Spleen (tissue), 11 donors: Measurements from ENCODE around the gene FLT4. TPM values are rescaled to one million over a fixed set of nuclear protein-coding genes. Genes with fewer than 3 reads are reported as not detected.

ENCODE experiments used
- DNase-seq: peaks from one replicate; pipeline ENCODE4 v3.0.0-alpha.2; 2020
- H3K27ac ChIP-seq, 8 donors: fragments of 200-600 bp; sonication (generic) in 7 of 8; 1 replicate in 4 of 8; 2 replicates in 4 of 8; pipeline versions ENCODE4 v1.5.0 to v1.8.0; 2016 to 2021; ENCODE audit warnings: inconsistent platforms in 4 of 8, mild to moderate bottlenecking in 4 of 8, moderate library complexity in 1 of 8
- H3K27me3 ChIP-seq, 7 donors: fragments of 200-600 bp; sonication (generic) in 6 of 7; replicated peaks in 1 of 7; 1 replicate in 4 of 7; 2 replicates in 3 of 7; pipeline versions ENCODE4 v1.5.0 to v1.8.0; 2016 to 2021; ENCODE audit warnings: inconsistent platforms in 3 of 7, mild to moderate bottlenecking in 1 of 7
- H3K36me3 ChIP-seq, 6 donors: fragments of 200-600 bp; sonication (generic) in 5 of 6; 1 replicate in 4 of 6; 2 replicates in 2 of 6; pipeline versions ENCODE4 v1.5.0 to v1.8.0; 2016 to 2021; ENCODE audit warnings: inconsistent platforms in 2 of 6
- H3K4me1 ChIP-seq, 6 donors: fragments of 200-600 bp; sonication (generic) in 5 of 6; 1 replicate in 3 of 6; 2 replicates in 3 of 6; pipeline versions ENCODE4 v1.5.0 to v1.8.0; 2016 to 2021; ENCODE audit warnings: inconsistent platforms in 3 of 6
- H3K4me3 ChIP-seq, 8 donors: fragments of 200-600 bp; sonication (generic) in 7 of 8; 1 replicate in 4 of 8; 2 replicates in 4 of 8; pipeline versions ENCODE4 v1.5.0 to v1.8.0; 2016 to 2021; ENCODE audit warnings: inconsistent platforms in 4 of 8, mild to moderate bottlenecking in 4 of 8, moderate library complexity in 2 of 8
- H3K9me3 ChIP-seq, 8 donors: fragments of 200-600 bp; sonication (generic) in 7 of 8; 1 replicate in 4 of 8; 2 replicates in 4 of 8; pipeline versions ENCODE4 v1.5.0 to v1.8.0; 2016 to 2021; ENCODE audit warnings: inconsistent platforms in 4 of 8
- POLR2A ChIP-seq, 3 donors: fragments of 450-650 bp; IDR thresholded peaks; one replicate each; pipeline ENCODE4 v1.5.1; 2017; ENCODE audit warnings: antibody characterized with exemption in 3 of 3, mild to moderate bottlenecking in 1 of 3
- POLR2AphosphoS5 ChIP-seq, 3 donors: sonication (generic); formaldehyde crosslinking; IDR thresholded peaks; one replicate each; pipeline ENCODE4 v1.5.1; 2017; ENCODE audit warnings: antibody characterized with exemption in 3 of 3
- WGBS, 5 donors: extraction: QIAGEN DNeasy Blood & Tissue Kit in 3 of 5; methylation state at CpG; one replicate each; pipeline versions ENCODE4 v1.1.5 to v1.1.7; 2013 to 2018; 5-methylcytosine and 5-hydroxymethylcytosine counted together
- intact Hi-C: fragments of 100-400 bp; cut with DNase I; formaldehyde crosslinking; loops from one replicate; pipeline ENCODE4 v1.15.0; 2023; ENCODE audit warnings: low total_unique reads
- polyA plus RNA-seq, 3 donors: library from polyadenylated mRNA; stranded (reverse); fragments of 200-250 nt; gene quantifications; one replicate each; pipeline ENCODE4 v1.2.1, GENCODE V29; 2013
- total RNA-seq, 7 donors: library from RNA; depleted of rRNA in 3 of 7; stranded (reverse); fragments of >200 nt in 3 of 7; fragmentation: NEBNext Ultra II Directional in 4 of 7; extraction: Animal tissue kit (Norgen Biotek cat#: 25700) in 4 of 7; gene quantifications; one replicate each; pipeline versions ENCODE4 v1.1.0 to v1.2.1, GENCODE V29; 2016 to 2021
- TF ChIP-seq, protein P1 (sequence below), 11 experiments: fragments of 200-600 bp in 7 of 11; fragments of 450-650 bp in 4 of 11; sonication (generic) in 4 of 11; IDR thresholded peaks in 8 of 11; conservative IDR thresholded peaks in 3 of 11; 1 replicate in 7 of 11; 2 replicates in 4 of 11; pipeline versions ENCODE4 v1.4.0 to v1.8.0; 2016 to 2021; ENCODE audit warnings: antibody characterized with exemption in 11 of 11, inconsistent platforms in 4 of 11, mild to moderate bottlenecking in 1 of 11
- donor health status: healthy with polysubstance abuse.
- donor health status: DM: no; HTN: no; CAD: no; lungs with moderate emphysema.
- donor health status: DM: no; HTN: no; CAD: no.
- donor health status: Bipolar disorder and iron deficiency.
- donor health status: healthy.
- donor health status: DM: no; HTN: no; CAD: no.
- donor health status: DM: yes; HTN: yes; CAD: no.

FLT4 gene
- total and polyA plus RNA-seq, 10 donors: 3.5 to 61.4 (median 34.8) TPM

GRCh38 chr5:180641566-180641900, 7.9 kb downstream of the FLT4 start:
- peak; percentile 73 for DNase-seq
- H3K27me3 ChIP-seq: peaks cover 0 to 21% (median 0%) of the 10 kb centered on the region in 7 donors
- no peaks in the 10 kb centered on the region for H3K9me3 ChIP-seq
- no peak overlapping the region for H3K27ac ChIP-seq
- WGBS, 5 donors: 77 to 97% (median 87%) methylated on average over 5 to 6 of the region's 6 CpGs; no CpG with 5 or more reads in 1 of the 5 donors
- H3K4me1 ChIP-seq: peaks cover 0 to 66% (median 38%) of the 10 kb centered on the region in 6 donors
- no peaks in the 10 kb centered on the region for H3K36me3 ChIP-seq
- no peak overlapping the region for H3K4me3 ChIP-seq
- intact Hi-C loops: no loop called here
- TF ChIP-seq, protein P1, sequence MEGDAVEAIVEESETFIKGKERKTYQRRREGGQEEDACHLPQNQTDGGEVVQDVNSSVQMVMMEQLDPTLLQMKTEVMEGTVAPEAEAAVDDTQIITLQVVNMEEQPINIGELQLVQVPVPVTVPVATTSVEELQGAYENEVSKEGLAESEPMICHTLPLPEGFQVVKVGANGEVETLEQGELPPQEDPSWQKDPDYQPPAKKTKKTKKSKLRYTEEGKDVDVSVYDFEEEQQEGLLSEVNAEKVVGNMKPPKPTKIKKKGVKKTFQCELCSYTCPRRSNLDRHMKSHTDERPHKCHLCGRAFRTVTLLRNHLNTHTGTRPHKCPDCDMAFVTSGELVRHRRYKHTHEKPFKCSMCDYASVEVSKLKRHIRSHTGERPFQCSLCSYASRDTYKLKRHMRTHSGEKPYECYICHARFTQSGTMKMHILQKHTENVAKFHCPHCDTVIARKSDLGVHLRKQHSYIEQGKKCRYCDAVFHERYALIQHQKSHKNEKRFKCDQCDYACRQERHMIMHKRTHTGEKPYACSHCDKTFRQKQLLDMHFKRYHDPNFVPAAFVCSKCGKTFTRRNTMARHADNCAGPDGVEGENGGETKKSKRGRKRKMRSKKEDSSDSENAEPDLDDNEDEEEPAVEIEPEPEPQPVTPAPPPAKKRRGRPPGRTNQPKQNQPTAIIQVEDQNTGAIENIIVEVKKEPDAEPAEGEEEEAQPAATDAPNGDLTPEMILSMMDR (IDR thresholded peaks at IDR 0.05 in 8 of 11, conservative IDR thresholded peaks at IDR 0.05 in 3 of 11): no peak
- TF ChIP-seq POLR2AphosphoS5 (IDR thresholded peaks at IDR 0.05) (no peak), POLR2A (IDR thresholded peaks at IDR 0.05) (no peak)

- intact Hi-C loops: no loop called here
- no peak for DNase-seq
- Histone ChIP-seq H3K4me3 (no peak overlapping the region), H3K27ac (peak overlapping the region in 1 of 8 donors; percentile 40), H3K36me3 (no peaks in the 10 kb centered on the region), H3K4me1 (peaks cover 0 to 60% (median 36%) of the 10 kb centered on the region in 6 donors), H3K9me3 (no peaks in the 10 kb centered on the region), H3K27me3 (peaks cover 0 to 16% (median 0%) of the 10 kb centered on the region in 7 donors)
- TF ChIP-seq POLR2AphosphoS5 (IDR thresholded peaks at IDR 0.05) (no peak), POLR2A (IDR thresholded peaks at IDR 0.05) (no peak)
- TF ChIP-seq, protein P1 (IDR thresholded peaks at IDR 0.05 in 8 of 11, conservative IDR thresholded peaks at IDR 0.05 in 3 of 11): no peak
- 71 to 87% (median 85%) methylated on average over 8 to 19 of the region's 19 CpGs for WGBS, 5 donors
Observed at GRCh38 chr5:180640861-180641565, 8.4 kb downstream of the FLT4 start.

DNA sequence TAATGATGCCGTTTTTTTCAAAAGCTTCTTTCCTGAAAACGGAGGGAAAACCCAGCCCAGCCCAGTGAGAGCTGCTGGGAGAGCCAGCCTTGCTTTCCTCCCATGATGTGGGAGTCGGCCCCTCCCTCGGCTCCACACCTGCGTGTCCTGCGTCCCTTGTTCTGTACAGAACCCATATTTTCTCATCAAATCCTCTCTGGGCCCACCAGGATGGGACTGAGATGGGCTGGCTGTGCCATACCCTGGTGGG, 8.9 kb downstream of the FLT4 start:
- Histone ChIP-seq H3K27ac (peak overlapping the region in 3 of 8 donors; percentile 40 to 49 (median 49)), H3K4me1 (peaks cover 0 to 56% (median 33%) of the 10 kb centered on the region in 6 donors), H3K4me3 (no peak overlapping the region), H3K9me3 (no peaks in the 10 kb centered on the region), H3K27me3 (peaks cover 0 to 11% (median 0%) of the 10 kb centered on the region in 7 donors), H3K36me3 (no peaks in the 10 kb centered on the region)
- DNase-seq: no peak
- intact Hi-C loops: no loop called here
- WGBS, 5 donors: 53 to 72% (median 66%) methylated on average over 6 of the region's 6 CpGs
- TF ChIP-seq POLR2A (IDR thresholded peaks at IDR 0.05): no peak
- TF ChIP-seq, protein P1 (IDR thresholded peaks at IDR 0.05 in 8 of 11, conservative IDR thresholded peaks at IDR 0.05 in 3 of 11): no peak
- TF ChIP-seq POLR2AphosphoS5 (IDR thresholded peaks at IDR 0.05): no peak

DNA sequence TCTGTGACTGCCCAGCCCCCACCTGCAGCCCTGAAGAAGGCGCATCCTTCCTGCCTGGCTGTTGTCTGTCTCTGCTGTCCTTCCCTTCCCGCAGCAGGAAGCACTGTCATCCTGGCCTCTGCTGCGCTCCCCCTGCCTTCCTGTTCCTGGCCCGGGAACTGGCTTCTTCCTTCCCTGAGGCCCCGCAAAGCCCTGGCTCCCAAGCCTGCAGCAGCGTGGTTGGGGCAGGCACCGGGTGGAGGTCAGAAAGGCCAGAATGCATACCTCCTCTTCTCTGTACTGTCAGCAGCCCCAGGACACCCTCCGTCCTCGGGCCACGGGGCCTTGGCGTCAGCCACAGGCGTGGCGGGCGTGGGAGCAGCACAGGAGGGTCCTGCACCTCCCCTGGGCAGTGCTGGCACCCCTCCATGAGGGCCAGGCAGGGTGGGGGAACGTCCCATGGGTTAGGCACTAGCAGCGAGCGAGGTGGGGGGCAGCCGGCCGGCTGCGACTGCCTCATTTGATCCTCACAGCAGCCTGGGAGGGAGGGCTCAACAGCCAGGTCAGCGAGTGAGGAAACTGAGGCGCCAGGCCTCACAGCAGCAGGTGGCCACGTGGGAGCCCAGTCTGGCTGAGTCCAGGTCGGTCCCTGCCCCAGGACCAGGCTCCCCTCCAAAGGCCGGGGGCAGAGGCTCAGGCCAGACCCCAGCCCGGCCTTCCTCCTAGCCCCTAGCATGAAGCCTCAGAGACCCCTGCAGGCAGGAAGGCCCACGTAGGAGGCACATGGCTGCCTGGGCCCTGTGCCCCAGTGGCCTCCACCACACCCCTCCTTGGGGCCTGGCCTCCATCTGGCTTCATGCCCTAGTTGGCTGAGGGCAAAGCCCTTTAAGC, 9.4 kb downstream of the FLT4 start:
- no peaks in the 10 kb centered on the region for H3K36me3 ChIP-seq
- TF ChIP-seq POLR2AphosphoS5 (IDR thresholded peaks at IDR 0.05) (peak in 2 of 3 donors; percentile 53 to 54), POLR2A (IDR thresholded peaks at IDR 0.05) (no peak)
- TF ChIP-seq, protein P1 (IDR thresholded peaks at IDR 0.05 in 8 of 11, conservative IDR thresholded peaks at IDR 0.05 in 3 of 11): no peak
- no peak overlapping the region for H3K4me3 ChIP-seq
- 37 to 63% (median 57%) methylated on average over 16 to 27 of the region's 27 CpGs for WGBS, 5 donors
- peak overlapping the region in 4 of 8 donors; percentile 40 to 57 (median 49) for H3K27ac ChIP-seq
- peaks cover 0 to 6% (median 0%) of the 10 kb centered on the region in 7 donors for H3K27me3 ChIP-seq
- peak; percentile 70 for DNase-seq
- intact Hi-C loops: no loop called here
- no peaks in the 10 kb centered on the region for H3K9me3 ChIP-seq
- peaks cover 0 to 50% (median 30%) of the 10 kb centered on the region in 6 donors for H3K4me1 ChIP-seq
